IMR-90 (cell line): Measurements from ENCODE around the gene COL4A1. TPM values are rescaled to one million over a fixed set of nuclear protein-coding genes. Genes with fewer than 3 reads are reported as not detected.
"Not testable (repeated sequence)": the region's sequence is repeated elsewhere in the genome, so short reads cannot be mapped to it uniquely, and the experiment has no call there.

Experiments
- ATAC-seq: fragments of 200-7000 bp; cut with Tn5 transposase; 2 replicates; pipeline ENCODE4 v1.9.1; 2020; ENCODE audit warnings: low read depth, mild to moderate bottlenecking, moderate library complexity
- BruUV-seq: library from RNA; stranded (reverse); fragments of 400-500 nt; replicated peaks from 2 replicates; lab custom pipeline; 2021; lab: Mats Ljungman, UMichigan
- CTCF ChIA-PET: fragments of 300-600 bp; formaldehyde crosslinking; extraction: SDS; loops from one replicate; lab custom pipeline; 2021; ENCODE audit warnings: antibody characterized with exemption; lab: Yijun Ruan, JAX
- POLR2A ChIA-PET: fragments of 300-600 bp; sonication (Branson Sonifier 250); formaldehyde crosslinking; loops from one replicate; lab custom pipeline; 2022; ENCODE audit warnings: antibody characterized with exemption; ENCODE audit not compliant: unreplicated experiment; lab: Charles Lee
- DNase-seq: peaks from one replicate; pipeline ENCODE4 v3.0.0; 2013
- H2AFZ ChIP-seq: replicated peaks from 2 replicates; pipeline ENCODE3; 2013; ENCODE audit warnings: low read length, mild to moderate bottlenecking; ENCODE audit not compliant: poor library complexity
- H2AK5ac ChIP-seq: 2 replicates; pipeline ENCODE4 v1.6.1; 2013; ENCODE audit warnings: low read depth, low read length, inconsistent platforms
- H2AK9ac ChIP-seq: replicated peaks from 2 replicates; pipeline ENCODE3; 2013; ENCODE audit warnings: mild to moderate bottlenecking, low read depth, low read length, moderate library complexity; ENCODE audit not compliant: poor library complexity
- H2BK120ac ChIP-seq: 2 replicates; pipeline ENCODE4 v1.6.1; 2013; ENCODE audit warnings: low read depth, low read length, inconsistent platforms
- H2BK15ac ChIP-seq: 3 replicates; pipeline ENCODE4 v1.6.1; 2013; ENCODE audit warnings: low read depth, low read length, inconsistent platforms
- H2BK20ac ChIP-seq: 2 replicates; pipeline ENCODE4 v1.6.1; 2013; ENCODE audit warnings: low read depth, mild to moderate bottlenecking, inconsistent platforms, low read length, moderate library complexity
- H2BK5ac ChIP-seq: 2 replicates; pipeline ENCODE4 v1.6.1; 2013; ENCODE audit warnings: mild to moderate bottlenecking, low read depth, low read length, inconsistent platforms; ENCODE audit not compliant: poor library complexity, severe bottlenecking
- H3K14ac ChIP-seq: replicated peaks from 2 replicates; pipeline ENCODE4 v1.6.1; 2013; ENCODE audit warnings: low read depth, low read length, inconsistent platforms
- H3K18ac ChIP-seq: 2 replicates; pipeline ENCODE4 v1.6.1; 2013; ENCODE audit warnings: low read depth, low read length, control low read depth
- H3K23ac ChIP-seq: 2 replicates; pipeline ENCODE4 v1.6.1; 2013; ENCODE audit warnings: low read depth, low read length, inconsistent platforms
- H3K27ac ChIP-seq: 2 replicates; pipeline ENCODE4 v1.5.1; 2013; ENCODE audit warnings: mild to moderate bottlenecking, control low read depth, low read length; ENCODE audit not compliant: insufficient read depth
- H3K27me3 ChIP-seq: 2 replicates; pipeline ENCODE4 v1.6.1; 2013; ENCODE audit warnings: low read length; ENCODE audit not compliant: control insufficient read depth, insufficient read depth
- H3K36me3 ChIP-seq: 2 replicates; pipeline ENCODE4 v1.6.1; 2013; ENCODE audit warnings: low read length, mixed read lengths; ENCODE audit not compliant: control insufficient read depth, insufficient read depth
- H3K4ac ChIP-seq: 2 replicates; pipeline ENCODE4 v1.6.1; 2013; ENCODE audit warnings: low read depth, low read length, inconsistent platforms
- H3K4me1 ChIP-seq: 2 replicates; pipeline ENCODE4 v1.6.1; 2013; ENCODE audit warnings: low read length, mixed read lengths; ENCODE audit not compliant: control insufficient read depth, insufficient read depth
- H3K4me2 ChIP-seq: 2 replicates; pipeline ENCODE4 v1.6.1; 2013; ENCODE audit warnings: low read depth, mild to moderate bottlenecking, control low read depth, low read length, moderate library complexity
- H3K4me3 ChIP-seq: 2 replicates; pipeline ENCODE4 v1.5.1; 2013; ENCODE audit warnings: low read depth, mild to moderate bottlenecking, control low read depth, low read length, moderate library complexity; ENCODE audit not compliant: insufficient read depth
- H3K56ac ChIP-seq: 2 replicates; pipeline ENCODE4 v1.6.1; 2013; ENCODE audit warnings: low read length, inconsistent platforms; ENCODE audit not compliant: insufficient read depth; ENCODE audit errors: extremely low read depth
- H3K79me1 ChIP-seq, 2 experiments: 2 replicates each; pipeline ENCODE4 v1.6.1; 2013; ENCODE audit warnings: low read length in 2 of 2, inconsistent platforms in 1 of 2, low read depth in 1 of 2
- H3K9ac ChIP-seq: 2 replicates; pipeline ENCODE4 v1.6.1; 2013; ENCODE audit warnings: low read depth, low read length, control low read depth
- H3K9me1 ChIP-seq: 2 replicates; pipeline ENCODE4 v1.6.1; 2013; ENCODE audit warnings: low read length, inconsistent platforms; ENCODE audit not compliant: insufficient read depth
- H3K9me3 ChIP-seq: 2 replicates; pipeline ENCODE4 v1.6.1; 2013; ENCODE audit warnings: low read length; ENCODE audit not compliant: control insufficient read depth, insufficient read depth
- H4K20me1 ChIP-seq: 2 replicates; pipeline ENCODE4 v1.6.1; 2013; ENCODE audit warnings: low read length, inconsistent platforms; ENCODE audit not compliant: insufficient read depth
- H4K5ac ChIP-seq: 2 replicates; pipeline ENCODE4 v1.6.1; 2013; ENCODE audit warnings: mild to moderate bottlenecking, low read depth, low read length, control low read depth
- H4K8ac ChIP-seq, 2 experiments: 2 replicates each; pipeline ENCODE4 v1.6.1; 2013; ENCODE audit warnings: low read depth in 2 of 2, low read length in 2 of 2, control low read depth in 1 of 2, inconsistent platforms in 1 of 2
- H4K91ac ChIP-seq: 2 replicates; pipeline ENCODE4 v1.6.1; 2013; ENCODE audit warnings: low read depth, low read length, inconsistent platforms; ENCODE audit not compliant: insufficient read depth
- WGBS, 2 experiments: methylation state at CpG; one replicate each; pipeline versions ENCODE4 v1.1.5 to v1.1.7; 2013; ENCODE audit warnings: missing lambda C conversion rate in 2 of 2; ENCODE audit not compliant: insufficient read length in 1 of 2; ENCODE audit errors: extremely low coverage in 2 of 2; 5-methylcytosine and 5-hydroxymethylcytosine counted together
- dilution Hi-C: fragments of 300-500 bp; cut with HindIII; formaldehyde crosslinking; loops from one replicate; pipeline ENCODE4 v1.14.3; 2018; ENCODE audit warnings: low sequenced_read_pairs; ENCODE audit not compliant: unreplicated experiment
- in situ Hi-C: fragments of 300-500 bp; cut with MboI; formaldehyde crosslinking; loops from 3 replicates; pipeline ENCODE4 v1.14.3; 2019; ENCODE audit warnings: low sequenced_read_pairs, inconsistent platforms, mixed read lengths
- intact Hi-C: fragments of 100-400 bp; cut with micrococcal nuclease; formaldehyde crosslinking; loops from 2 replicates; pipeline ENCODE4 v1.10.0; 2022
- polyA plus RNA-seq, 3 experiments: library from polyadenylated mRNA; depleted of rRNA; stranded (reverse); fragments of >200 nt; gene quantifications; 2 replicates each; pipeline ENCODE4 v1.2.3, GENCODE V29; 2012; ENCODE audit warnings: low replicate concordance in 1 of 3
- total RNA-seq: library from RNA; depleted of rRNA; stranded (reverse); fragments of >200 nt; gene quantifications from 2 replicates; pipeline ENCODE4 v1.2.3, GENCODE V29; 2012

Gene COL4A1
- total and polyA plus RNA-seq, 2 of the 4 experiments (the other 2 are of a cell fraction): 230 to 337 TPM

- Histone ChIP-seq H4K20me1 (peaks cover 79% of the 10 kb centered on the region), H3K36me3 (peaks cover 67% of the 10 kb centered on the region), H3K4me1 (peaks cover 28% of the 10 kb centered on the region), H2BK20ac (0 out of 2 replicates have a peak overlapping the region, but pooled peaks have one; percentile 30), H3K23ac (0 out of 2 replicates have a peak overlapping the region, but pooled peaks have one; percentile 10), H4K8ac (peak overlapping the region in 1 of 2 experiments; percentile 30; a peak in 1 of 4 replicates), H3K9me1 (peaks cover 44% of the 10 kb centered on the region), H2AK5ac (peak overlapping the region; percentile 49; the same call in 1 of the 2 replicates), H2BK5ac (peak overlapping the region; percentile 44), H3K79me1 (peaks cover 8 to 85% of the 10 kb centered on the region in 2 experiments), H3K18ac (peak overlapping the region; percentile 47; the same call in 1 of the 2 replicates), H2BK120ac (0 out of 2 replicates have a peak overlapping the region, but pooled peaks have one; percentile 56), H3K4ac (0 out of 2 replicates have a peak overlapping the region, but pooled peaks have one; percentile 43)
- H3K4me2 ChIP-seq, H2AFZ ChIP-seq, in situ Hi-C loops, intact Hi-C loops, BruUV-seq, dilution Hi-C loops, H3K4me3 ChIP-seq, H3K27ac ChIP-seq, H3K56ac ChIP-seq, DNase-seq, H3K9ac ChIP-seq, CTCF ChIA-PET, H4K5ac ChIP-seq, H2BK15ac ChIP-seq, H3K27me3 ChIP-seq, ATAC-seq, H3K9me3 ChIP-seq, H2AK9ac ChIP-seq, H4K91ac ChIP-seq, H3K14ac ChIP-seq: not testable (repeated sequence)
- 93% methylated on average over 17 of the region's 29 CpGs; no CpG with 5 or more reads in 1 of the 2 experiments for WGBS, 2 experiments
- POLR2A ChIA-PET: interaction anchor here (1.0 kb wide), 1 partner anchor 10 kb away, joined by 4 read pairs; no protein-coding TSS in a partner anchor
Observed at GRCh38 chr13:110313261-110313660, 6.3 kb upstream of the COL4A1 start.
